Inflammatory macrophage treated with lipopolysaccharide for 4 hours (primary cell): ENCODE data around the gene AP3B2.
"Not testable (repeated sequence)": the region's sequence is repeated elsewhere in the genome, so short reads cannot be mapped to it uniquely, and the experiment has no call there.

Source experiments
- DNase-seq: peaks from one replicate; pipeline ENCODE4 v3.0.0-alpha.2; 2020

AP3B2 gene

DNA sequence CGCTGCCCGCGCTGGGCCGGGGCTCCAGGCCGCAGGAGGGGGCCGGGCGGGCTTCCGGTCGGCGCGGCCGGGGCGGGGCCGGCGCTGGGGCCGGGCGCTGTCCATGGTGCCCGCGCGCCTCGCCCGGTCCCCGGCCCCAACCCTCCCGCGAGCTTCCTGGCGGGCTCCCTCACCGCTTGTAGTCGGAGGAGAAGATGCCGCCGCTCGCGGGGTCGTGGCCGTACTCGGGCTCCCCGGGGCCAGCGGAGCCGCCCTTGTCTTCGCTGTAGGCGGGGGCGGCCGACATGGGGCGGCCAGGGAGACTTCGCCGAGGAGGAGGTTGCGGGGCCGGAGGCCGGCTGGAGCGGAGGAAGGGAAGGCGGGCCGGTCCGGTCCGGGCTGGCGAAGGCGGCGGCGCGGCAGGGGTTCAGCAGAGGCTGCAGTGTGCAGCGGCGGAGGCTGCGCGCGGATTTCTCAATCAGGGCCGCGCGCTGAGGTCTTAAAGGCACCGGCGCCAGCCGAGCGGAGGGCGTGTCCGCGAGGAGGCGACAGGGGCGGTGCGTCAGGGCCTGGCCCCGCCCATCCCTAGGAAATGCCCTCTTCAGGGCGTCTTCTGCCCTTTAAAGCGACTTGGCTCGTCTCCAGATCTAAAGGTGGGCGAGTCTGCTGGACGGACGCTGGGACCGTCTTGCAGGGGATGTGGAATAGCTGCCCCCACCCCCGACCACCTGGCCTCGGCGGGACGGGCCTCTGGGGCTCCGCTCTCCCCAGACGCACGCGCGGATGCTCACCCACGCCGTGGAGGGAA lies at the start of gene AP3B2:
AP3B2 (minus strand) TSS at position 455 of the 787 bp plus-strand sequence; CDS start at position 286, 169 bp downstream.
- peak; percentile 84 for DNase-seq

DNA sequence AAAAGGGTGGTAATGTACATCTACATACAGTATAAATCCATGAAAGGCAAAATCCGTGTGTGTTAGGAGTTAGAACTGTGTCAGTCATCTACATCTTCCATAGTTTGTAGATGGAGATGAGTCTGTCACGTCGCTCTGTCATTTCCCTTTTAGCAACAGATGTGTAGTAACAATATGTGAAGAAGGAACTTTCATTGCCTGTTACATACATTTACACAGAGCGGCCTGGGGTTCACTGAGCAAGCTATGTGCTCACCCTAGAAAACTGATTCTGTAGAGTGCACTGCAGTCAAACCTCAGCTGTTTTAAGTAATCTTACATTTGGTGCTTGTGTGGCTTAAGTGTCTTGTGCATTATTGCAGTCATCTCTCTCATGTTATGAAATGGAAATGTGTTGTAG lies 41.6 kb upstream of the AP3B2 start:
- peak; percentile 81 for DNase-seq

GRCh38 chr15:82750831-82751180 lies 41.1 kb upstream of the AP3B2 start:
- no peak for DNase-seq

DNA sequence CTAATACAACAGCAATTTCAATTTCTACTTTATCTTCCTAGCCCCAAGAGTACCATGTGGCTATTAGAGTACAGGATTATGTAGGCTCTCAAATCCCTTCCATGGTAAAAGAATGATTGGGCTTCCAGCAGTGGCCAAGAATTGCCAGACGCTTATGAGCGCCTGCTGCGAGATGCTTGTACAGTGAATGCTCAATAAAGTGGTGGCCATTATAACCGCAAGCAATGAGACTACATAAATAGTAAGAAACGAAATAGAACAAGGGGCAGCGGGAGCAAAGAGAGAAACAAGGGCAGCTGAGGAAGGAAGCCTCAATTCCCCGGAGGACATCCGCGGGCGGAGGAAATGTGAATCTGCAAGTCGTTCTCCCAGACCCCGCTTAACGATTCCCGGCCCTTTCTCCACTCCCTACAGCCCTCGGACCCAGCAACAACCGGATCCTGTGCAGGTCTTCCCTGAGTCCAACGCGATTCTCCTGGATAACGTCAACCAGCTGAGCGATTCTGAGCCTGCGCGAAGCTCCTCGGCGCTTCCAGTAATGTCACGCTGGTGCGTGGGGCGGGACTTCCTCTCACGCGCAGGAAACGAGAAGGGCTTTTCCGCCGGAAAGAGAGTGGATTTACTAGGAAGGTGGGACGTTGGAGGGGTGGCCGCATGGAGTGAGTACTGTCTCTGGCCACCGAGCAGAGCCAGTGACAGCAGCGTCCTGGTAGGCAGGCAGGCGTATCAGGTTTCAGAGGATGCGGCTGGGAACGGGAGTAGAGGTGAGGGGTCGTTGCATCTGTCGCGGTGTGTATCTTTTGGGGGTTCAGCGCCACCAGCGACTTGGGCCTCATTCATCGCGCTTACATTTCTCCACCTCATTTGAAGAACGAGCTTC lies 40.5 kb upstream of the AP3B2 start:
- DNase-seq: peak; percentile 94

- no peak for DNase-seq
Measured at GRCh38 chr15:82748315-82748714, 38.6 kb upstream of the AP3B2 start.

DNA sequence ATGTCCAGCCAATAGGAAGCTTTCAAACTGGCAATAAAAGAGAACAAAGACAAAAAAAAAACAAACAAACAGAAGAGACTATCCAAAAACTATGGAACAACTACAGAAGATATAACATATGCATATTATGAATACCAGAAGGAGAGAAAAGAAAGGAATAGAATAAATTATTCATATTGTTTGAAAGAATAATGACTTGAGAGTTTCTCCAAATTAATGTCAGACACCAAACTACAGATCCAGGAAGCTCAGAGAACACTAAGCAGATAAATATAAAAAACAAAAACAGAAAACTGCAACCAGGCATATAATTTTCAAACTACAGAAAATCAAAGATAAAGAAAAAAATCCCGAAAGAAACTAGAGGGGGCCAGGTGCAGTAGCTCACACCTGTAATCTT lies 34.1 kb upstream of the AP3B2 start:
- DNase-seq: no peak

GRCh38 chr15:82742134-82742533 lies 32.5 kb upstream of the AP3B2 start:
- no peak for DNase-seq

DNA sequence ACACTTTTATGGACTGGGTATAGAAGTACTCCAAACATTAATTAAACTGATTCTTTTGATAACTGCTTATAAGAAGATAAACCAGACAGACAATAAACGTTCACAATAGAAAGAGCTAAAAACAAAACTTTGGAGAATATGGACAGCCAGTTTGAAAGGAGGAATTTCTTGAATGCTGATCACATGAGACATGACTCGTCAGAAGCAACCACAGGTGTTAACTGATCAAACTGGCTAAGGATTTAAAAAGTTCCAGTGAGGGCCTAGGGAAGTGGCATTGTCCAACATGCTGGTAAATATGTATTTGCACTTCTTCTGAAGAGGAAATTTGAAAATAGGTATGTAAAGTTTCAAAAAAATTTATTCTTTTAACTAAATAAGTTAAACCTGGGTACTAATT lies 29.4 kb upstream of the AP3B2 start:
- no peak for DNase-seq

DNA sequence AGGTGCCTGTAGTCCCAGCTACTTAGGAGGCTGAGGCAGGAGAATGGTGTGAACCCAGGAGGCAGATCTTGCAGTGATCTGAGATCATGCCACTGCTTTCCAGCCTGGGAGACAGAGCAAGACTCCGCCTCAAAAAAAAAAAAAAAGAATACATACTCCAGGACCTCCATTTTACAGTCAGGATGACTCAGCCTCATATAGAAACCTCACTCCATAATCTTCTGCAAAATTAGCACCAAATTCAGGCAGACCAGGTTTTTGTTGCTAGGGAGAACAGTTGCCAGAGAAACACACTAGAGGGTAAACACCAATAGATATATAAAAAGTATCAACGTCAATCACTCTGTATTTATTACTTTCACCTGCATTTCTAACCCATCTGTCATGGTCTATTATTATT lies 28.3 kb upstream of the AP3B2 start:
- no peak for DNase-seq

- no peak for DNase-seq
Measured at GRCh38 chr15:82731527-82731926, 21.9 kb upstream of the AP3B2 start.

DNA sequence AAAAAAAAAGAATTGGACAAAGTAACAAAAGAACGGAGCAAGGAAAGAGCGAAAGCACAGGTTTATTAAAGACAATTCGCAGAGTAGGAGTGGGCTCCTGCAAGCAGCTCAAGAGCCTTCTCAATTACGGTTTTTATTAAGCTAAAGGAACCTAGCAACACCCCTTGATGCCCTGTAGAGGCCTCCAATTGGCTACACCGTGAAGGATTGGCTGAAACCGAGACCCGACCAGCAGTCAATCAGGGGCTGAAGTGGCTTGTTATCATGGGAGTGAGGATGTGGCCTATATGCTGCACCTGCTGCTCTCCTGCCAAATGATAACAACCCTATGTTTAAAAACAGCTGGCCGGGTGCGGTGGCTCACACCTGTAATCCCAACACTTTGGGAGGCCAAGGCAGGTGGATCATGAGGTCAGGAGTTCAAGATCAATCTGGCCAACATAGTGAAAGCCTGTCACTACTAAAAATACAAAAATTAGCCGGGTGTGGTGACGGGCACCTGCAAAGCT lies 20.4 kb upstream of the AP3B2 start:
- no peak for DNase-seq

DNA sequence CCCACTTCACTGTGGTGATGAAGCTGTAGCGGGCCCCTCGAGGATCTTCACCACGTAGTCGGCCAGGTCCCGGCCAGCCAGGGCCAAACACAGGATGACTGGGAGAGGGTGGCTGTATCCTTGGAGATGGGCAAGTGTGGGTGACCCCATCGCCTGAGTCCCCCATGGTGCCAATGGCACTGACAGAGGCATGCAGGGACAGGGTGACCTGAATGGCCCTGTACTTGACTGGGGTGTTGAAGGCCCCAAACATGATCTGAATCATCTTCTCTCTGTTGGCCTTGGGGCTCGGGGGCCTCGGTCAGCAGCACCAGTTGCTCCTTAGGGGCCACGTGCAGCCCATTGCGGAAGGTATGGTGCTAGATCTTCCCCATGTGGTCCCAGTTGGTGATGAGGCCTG lies 17.1 kb upstream of the AP3B2 start:
- DNase-seq: no peak

DNA sequence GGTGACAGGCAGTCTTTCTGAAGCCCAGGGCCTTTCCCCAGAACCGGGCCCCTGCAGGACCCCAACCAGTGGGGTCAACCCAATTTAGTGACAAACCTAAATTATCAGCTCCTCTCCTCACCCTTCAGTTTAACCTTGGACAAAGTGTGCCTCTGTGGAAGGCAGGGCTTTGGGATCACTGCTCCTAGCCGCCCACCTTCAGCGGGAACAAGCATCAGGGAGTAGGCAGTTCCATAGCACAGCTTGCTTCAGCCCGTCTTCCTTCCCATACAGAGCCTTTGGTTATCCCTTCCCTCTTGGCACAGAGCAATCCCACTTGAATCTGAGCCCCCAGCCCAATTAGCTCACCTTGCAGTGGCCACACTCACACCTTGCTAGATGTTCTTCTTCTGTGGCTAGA lies 5.3 kb upstream of the AP3B2 start:
- no peak for DNase-seq

DNA sequence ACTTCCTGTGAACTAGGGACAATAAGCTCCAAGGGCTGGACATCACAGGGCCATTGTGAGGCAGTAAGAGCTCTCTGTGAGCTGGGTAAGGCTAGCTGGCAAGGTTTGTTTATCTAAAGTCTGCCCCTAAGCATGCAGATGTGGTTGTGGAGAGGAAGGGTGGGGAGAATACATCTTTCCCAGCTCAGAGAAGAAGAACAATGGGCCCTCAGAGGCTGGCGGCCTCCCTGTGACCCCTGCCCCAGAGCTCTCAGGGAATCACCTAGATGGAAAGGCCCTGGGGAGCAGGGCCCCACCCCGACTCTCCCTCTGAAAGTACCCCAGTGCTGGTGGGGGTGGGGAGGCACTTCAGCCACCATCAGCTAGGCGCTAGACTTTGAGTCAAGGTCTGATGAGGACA lies 4.3 kb upstream of the AP3B2 start:
- no peak for DNase-seq

- no peak for DNase-seq
Measured at GRCh38 chr15:82712036-82712435, 2.4 kb upstream of the AP3B2 start.

GRCh38 chr15:82710926-82711490 lies 1.3 kb upstream of the AP3B2 start:
- DNase-seq: no peak

- no peak for DNase-seq
Measured at GRCh38 chr15:82710208-82710555, 507 bp upstream of the AP3B2 start.

DNA sequence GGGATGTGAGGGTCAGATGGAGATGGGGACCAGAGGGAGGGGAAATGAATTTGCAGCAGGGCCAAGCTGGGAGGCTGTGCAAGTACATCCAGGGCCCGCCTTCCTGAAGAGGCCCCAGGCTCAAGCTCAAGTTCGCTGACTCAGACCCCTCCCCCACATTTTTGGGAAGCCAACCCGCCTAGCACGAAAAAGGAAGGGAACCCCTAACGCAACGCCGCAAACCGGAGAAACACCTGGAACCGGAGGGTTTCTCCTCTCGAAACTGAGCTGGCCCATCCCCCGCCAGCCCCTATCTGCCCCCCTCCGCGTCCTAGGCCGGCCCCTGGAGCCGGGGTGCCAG lies 624 bp downstream of the AP3B2 start:
- DNase-seq: no peak

- not testable (repeated sequence) for DNase-seq
Measured at GRCh38 chr15:82705856-82706255, 3.8 kb downstream of the AP3B2 start.

DNA sequence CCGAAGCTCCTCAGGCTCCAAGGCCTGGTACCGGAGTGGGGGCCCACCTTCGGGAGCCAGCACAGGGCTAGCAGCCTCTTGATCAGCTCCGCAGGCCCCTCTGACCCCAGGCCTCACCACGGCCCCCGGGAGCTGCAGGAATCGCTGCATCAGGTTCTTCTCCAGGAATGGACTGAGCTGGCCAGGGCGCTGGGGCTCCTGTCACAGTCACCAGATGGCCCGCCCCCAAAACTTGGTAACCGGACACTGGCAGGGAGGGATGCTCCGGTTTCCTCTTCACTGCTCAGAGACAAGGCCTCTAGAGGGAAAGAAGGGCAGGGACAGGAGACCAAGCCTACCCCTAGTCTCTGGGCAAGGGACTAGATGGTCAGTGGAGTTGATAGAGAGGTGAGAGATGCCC lies 9.9 kb downstream of the AP3B2 start:
- no peak for DNase-seq

DNA sequence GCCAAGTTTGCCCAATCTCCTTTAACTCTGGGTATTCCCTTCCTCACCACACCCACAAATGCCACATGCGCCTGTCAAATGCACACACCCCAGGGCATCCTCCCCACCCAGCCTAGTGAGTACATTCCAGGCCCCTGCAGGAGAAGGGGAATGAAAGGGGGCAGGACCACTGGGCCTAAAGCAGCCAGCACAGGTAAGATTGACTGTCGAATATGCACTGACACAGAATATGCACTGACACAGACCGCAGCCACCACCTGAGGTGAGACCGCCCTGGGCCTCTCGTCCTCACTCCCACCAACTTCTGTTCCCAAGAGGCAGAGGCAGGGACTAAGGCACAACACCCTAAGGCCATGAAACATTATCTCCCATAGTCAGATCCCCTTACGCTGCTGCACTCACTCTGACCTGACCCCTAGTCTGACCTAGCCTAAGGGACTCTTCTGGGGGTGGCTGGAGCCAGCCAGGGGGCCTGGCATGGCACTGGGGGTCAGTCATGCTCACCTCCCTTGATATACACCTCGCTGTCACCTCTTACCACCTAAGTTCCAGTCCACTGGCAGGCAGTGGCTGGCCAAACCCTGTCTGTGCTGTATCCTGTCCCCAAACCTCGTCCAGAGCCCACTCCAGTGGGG lies 10.8 kb downstream of the AP3B2 start:
- no peak for DNase-seq

DNA sequence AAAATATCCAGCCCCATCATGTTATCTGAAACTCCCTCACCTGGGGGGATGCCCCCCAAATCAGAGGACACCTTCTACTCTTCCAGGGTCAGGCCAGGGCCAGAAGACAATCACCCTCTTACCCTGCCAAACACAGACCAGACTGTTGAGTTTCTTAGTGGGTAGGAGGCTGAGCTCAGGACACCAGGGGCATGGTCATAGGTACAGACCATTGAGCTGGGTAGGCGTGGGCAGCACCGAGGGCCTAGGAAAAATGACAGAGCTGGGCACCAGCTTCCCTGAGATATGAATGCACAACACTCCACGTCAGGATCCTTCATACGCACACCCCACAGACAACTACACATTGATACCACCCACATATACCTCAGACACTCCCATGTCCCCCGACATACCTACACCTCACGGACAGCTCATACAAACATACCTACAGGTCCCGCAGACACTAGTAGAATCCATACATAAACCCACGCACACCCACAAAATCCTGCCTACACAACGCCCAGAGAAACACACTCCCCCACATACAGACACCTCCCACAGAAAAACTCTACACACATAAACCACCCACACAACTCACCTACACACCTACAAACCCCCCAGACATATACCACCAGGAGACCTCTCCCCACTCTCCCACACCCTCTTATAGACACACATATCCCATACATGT lies 11.8 kb downstream of the AP3B2 start:
- no peak for DNase-seq

GRCh38 chr15:82692171-82692570 lies 17.5 kb downstream of the AP3B2 start:
- no peak for DNase-seq
